ENCODE measurements around the gene TNS3.

Gene TNS3

DNA sequence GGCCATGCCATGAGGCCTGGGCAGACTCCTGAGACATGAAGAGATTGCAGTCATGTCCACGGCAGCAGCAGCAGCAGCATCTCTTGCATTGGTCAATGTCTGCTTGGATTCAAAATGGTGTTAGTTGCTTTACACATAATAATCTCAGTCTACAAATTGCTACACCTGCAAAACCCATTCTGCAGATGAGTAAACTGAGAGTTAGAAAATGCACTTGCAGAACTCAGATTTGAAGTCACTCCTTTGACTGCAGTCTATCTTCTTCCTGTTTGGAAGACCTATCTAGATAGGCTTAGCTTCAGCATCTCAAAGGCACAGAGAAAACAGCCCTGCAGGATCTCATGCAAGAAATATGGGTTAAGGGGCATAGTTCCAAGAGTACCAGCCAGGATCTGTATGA, 350.3 kb downstream of the TNS3 start:
- TF ChIP-seq EZH2 (IDR thresholded peaks at IDR 0.05) (no peak), POLR2AphosphoS5 (IDR thresholded peaks at IDR 0.05; ENCODE audit: borderline replicate concordance, low read depth, low read length) (no peak), FOXP2 (optimal IDR thresholded peaks at IDR 0.05; ENCODE audit: control extremely low read depth, extremely low read length, insufficient read depth) (no peak)
- Histone ChIP-seq H3K9me3 (ENCODE audit: low read depth, low read length) (no peaks in the 10 kb centered on the region), H3K4me3 (no peak overlapping the region), H3K36me3 (ENCODE audit: insufficient read depth, low read length) (no peaks in the 10 kb centered on the region), H3K9ac (ENCODE audit: insufficient read length) (no peak overlapping the region), H3K27ac (no peak overlapping the region)
- DNase-seq (ENCODE audit: low read depth, low spot score): no peak

DNA sequence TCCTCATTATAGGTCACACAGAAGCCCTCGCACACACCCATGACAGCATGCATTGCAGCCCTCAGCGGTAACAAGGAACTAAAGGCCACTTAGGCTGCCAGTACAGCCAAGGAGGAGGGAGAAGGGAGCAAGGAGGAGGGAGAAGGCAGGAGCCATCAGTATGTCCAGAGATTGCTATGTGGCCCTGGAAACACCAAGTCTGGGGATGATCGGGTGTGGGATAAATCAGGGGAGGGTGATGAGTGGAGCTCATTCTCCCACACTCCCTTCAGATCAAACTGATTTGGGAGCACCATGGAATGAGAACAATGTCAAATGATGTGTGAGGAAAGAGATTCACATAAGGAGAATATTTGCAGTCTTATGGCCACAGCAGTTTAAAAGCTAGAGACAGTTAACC, 350.9 kb downstream of the TNS3 start:
- Histone ChIP-seq H3K9me3 (ENCODE audit: low read depth, low read length) (no peaks in the 10 kb centered on the region), H3K36me3 (ENCODE audit: insufficient read depth, low read length) (no peaks in the 10 kb centered on the region), H3K27ac (no peak overlapping the region), H3K9ac (ENCODE audit: insufficient read length) (no peak overlapping the region), H3K4me3 (no peak overlapping the region)
- DNase-seq (ENCODE audit: low read depth, low spot score): no peak
- TF ChIP-seq FOXP2 (optimal IDR thresholded peaks at IDR 0.05; ENCODE audit: control extremely low read depth, extremely low read length, insufficient read depth) (no peak), POLR2AphosphoS5 (IDR thresholded peaks at IDR 0.05; ENCODE audit: borderline replicate concordance, low read depth, low read length) (no peak), EZH2 (IDR thresholded peaks at IDR 0.05) (no peak)

DNA sequence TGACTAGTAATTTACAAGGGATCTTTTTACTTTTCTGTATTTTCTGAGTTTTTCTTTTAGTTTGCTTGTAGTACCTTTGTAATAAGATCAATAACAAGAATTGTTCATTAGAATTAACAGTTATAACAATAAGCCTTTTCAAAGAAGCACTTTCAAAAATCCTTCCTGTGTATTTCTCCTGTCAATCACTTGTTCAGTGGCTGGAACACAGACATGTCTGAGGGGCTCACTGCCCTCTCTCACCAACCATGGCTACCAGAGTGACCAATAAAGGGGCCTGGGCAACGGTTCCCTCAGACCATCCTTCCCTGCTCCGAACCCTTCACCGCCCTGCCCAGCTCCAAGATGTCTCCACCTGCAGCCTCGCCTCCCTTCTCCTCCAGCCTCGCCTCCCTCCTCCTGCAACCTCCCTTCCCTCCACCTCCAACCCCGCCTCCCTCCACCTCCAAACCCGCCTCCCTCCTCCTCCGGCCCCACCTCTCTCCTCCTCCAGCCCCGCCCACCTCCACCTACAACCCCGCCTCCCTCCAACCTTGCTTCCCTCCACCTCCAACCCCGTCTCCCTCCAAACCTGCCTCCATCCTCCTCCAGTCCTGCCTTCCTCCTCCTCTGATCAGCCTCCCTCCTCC, 353.4 kb downstream of the TNS3 start:
- Histone ChIP-seq H3K9ac (ENCODE audit: insufficient read length) (no peak overlapping the region), H3K36me3 (ENCODE audit: insufficient read depth, low read length) (no peaks in the 10 kb centered on the region), H3K4me3 (no peak overlapping the region), H3K9me3 (ENCODE audit: low read depth, low read length) (no peaks in the 10 kb centered on the region), H3K27ac (no peak overlapping the region)
- TF ChIP-seq EZH2 (IDR thresholded peaks at IDR 0.05) (no peak), FOXP2 (optimal IDR thresholded peaks at IDR 0.05; ENCODE audit: control extremely low read depth, extremely low read length, insufficient read depth) (no peak), POLR2AphosphoS5 (IDR thresholded peaks at IDR 0.05; ENCODE audit: borderline replicate concordance, low read depth, low read length) (no peak)
- DNase-seq (ENCODE audit: low read depth, low spot score): no peak

DNA sequence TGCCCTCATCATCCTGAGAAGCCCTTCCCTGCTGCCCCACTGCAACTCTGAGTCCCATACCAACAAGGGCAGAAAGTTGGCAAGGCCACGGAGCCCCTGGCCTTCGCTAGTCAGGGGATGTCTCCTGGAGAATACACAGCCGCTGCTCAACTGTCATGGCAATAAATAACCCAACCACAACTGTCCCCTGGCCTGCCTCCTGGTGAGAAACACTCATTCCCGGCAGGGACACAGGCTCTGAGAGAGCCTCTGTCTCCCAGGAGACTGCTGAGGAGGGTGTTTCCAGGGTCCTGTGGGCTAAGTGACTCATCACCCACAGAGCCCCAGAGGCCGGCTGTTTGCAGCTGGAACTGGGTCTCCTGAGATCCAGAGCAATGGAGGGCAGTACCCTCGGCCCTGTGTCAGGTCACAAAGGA, 354.1 kb downstream of the TNS3 start:
- no peak overlapping the region for H3K27ac ChIP-seq
- no peaks in the 10 kb centered on the region for H3K9me3 ChIP-seq (ENCODE audit: low read depth, low read length)
- H3K9ac ChIP-seq (ENCODE audit: insufficient read length): no peak overlapping the region
- no peak for DNase-seq (ENCODE audit: low read depth, low spot score)
- no peaks in the 10 kb centered on the region for H3K36me3 ChIP-seq (ENCODE audit: insufficient read depth, low read length)
- TF ChIP-seq EZH2 (IDR thresholded peaks at IDR 0.05) (no peak), POLR2AphosphoS5 (IDR thresholded peaks at IDR 0.05; ENCODE audit: borderline replicate concordance, low read depth, low read length) (no peak), FOXP2 (optimal IDR thresholded peaks at IDR 0.05; ENCODE audit: control extremely low read depth, extremely low read length, insufficient read depth) (no peak)
- H3K4me3 ChIP-seq: no peak overlapping the region

DNA sequence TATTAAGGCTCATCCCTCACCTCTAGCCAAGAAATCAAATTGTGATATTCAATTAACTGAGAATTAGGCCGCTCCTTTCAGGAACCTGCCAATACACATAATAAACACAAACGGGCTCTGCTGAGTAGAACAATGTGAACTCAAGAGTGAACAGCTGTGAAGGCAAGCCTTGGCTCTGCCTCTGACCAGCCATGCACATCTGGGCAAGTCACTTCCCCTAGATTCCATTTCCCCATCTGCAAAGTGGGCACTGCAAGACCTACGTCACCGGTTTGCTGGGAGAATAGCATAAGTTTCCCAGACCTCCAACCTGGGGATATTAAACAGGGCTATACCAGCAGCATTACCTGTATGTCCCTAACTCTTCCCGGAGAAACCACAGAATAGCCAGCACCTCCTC, 355.2 kb downstream of the TNS3 start:
- no peaks in the 10 kb centered on the region for H3K36me3 ChIP-seq (ENCODE audit: insufficient read depth, low read length)
- DNase-seq (ENCODE audit: low read depth, low spot score): no peak
- H3K27ac ChIP-seq: no peak overlapping the region
- H3K9ac ChIP-seq (ENCODE audit: insufficient read length): no peak overlapping the region
- TF ChIP-seq FOXP2 (optimal IDR thresholded peaks at IDR 0.05; ENCODE audit: control extremely low read depth, extremely low read length, insufficient read depth) (no peak), EZH2 (IDR thresholded peaks at IDR 0.05) (no peak), POLR2AphosphoS5 (IDR thresholded peaks at IDR 0.05; ENCODE audit: borderline replicate concordance, low read depth, low read length) (no peak)
- H3K9me3 ChIP-seq (ENCODE audit: low read depth, low read length): no peaks in the 10 kb centered on the region
- H3K4me3 ChIP-seq: no peak overlapping the region

DNA sequence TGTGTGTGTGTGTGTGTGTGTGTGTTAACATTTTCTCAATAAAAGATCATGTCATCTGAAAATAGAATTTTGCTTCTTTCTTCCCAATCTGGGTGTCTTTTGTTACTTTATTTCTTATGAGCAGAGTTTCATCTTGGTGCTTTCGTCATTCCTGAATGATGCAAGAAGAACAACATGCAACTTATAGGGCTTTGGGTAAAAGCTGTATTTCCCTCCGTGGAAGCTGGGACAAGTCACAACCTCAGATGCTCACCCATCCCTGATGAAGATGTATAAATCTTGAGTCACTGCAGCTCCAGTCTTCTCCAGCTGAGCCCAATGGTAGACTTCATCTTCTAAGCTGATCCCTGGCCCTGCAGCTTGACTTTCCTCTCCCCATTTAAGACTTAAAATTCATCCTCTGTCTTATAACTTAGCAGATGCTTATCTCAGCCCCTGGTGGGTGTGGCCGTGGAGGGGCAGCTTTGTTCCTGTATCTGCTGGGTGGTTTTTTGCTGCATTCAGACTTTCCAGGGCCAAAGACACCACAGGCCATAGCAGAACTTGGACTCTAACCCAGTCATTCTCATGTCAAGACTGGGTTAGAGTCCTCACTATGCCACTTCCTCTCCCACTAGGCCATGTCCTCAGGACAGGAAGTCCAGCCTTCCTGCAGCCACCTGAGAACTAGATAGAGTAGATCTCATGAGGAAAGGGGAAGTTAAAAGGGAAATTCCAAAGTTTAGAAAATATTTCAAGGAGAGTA, 356.4 kb downstream of the TNS3 start:
- TF ChIP-seq POLR2AphosphoS5 (IDR thresholded peaks at IDR 0.05; ENCODE audit: borderline replicate concordance, low read depth, low read length): no peak
- no peak for TF ChIP-seq EZH2 (IDR thresholded peaks at IDR 0.05)
- no peak for TF ChIP-seq FOXP2 (optimal IDR thresholded peaks at IDR 0.05; ENCODE audit: control extremely low read depth, extremely low read length, insufficient read depth)

More for the DNA sequence above, 356.4 kb downstream of the TNS3 start:
- Histone ChIP-seq H3K9me3 (ENCODE audit: low read depth, low read length) (no peaks in the 10 kb centered on the region), H3K36me3 (ENCODE audit: insufficient read depth, low read length) (no peaks in the 10 kb centered on the region), H3K9ac (ENCODE audit: insufficient read length) (no peak overlapping the region), H3K27ac (no peak overlapping the region), H3K4me3 (no peak overlapping the region)
- DNase-seq (ENCODE audit: low read depth, low spot score): no peak
